AG09309 (cell line): ENCODE results near the gene MSH4.

Source experiments
- DNase-seq: peaks from one replicate; pipeline ENCODE4 v3.0.0-alpha.2; 2010; ENCODE audit warnings: low read depth
- H3K4me3 ChIP-seq: 2 replicates; pipeline ENCODE4 v1.5.1; 2011; ENCODE audit warnings: mild to moderate bottlenecking, low read depth, low read length, moderate library complexity; ENCODE audit not compliant: control insufficient read depth
- CTCF ChIP-seq: IDR thresholded peaks from 2 replicates; pipeline ENCODE4 v1.5.1; 2011; ENCODE audit warnings: mild to moderate bottlenecking, low read depth, low read length, inconsistent platforms; ENCODE audit not compliant: insufficient read depth, control insufficient read depth; ENCODE audit errors: missing control alignments

MSH4 gene

GRCh38 chr1:75838079-75838478 lies 41.4 kb downstream of the MSH4 start:
- DNase-seq = no peak
- no peak for TF ChIP-seq CTCF
- H3K4me3 ChIP-seq = no peak overlapping the region

GRCh38 chr1:75841421-75841820 lies 44.7 kb downstream of the MSH4 start:
- DNase-seq = no peak
- no peak for TF ChIP-seq CTCF
- no peak overlapping the region for H3K4me3 ChIP-seq

- no peak overlapping the region for H3K4me3 ChIP-seq
- no peak for DNase-seq
- TF ChIP-seq CTCF = no peak
Observed at GRCh38 chr1:75845576-75845975, 48.9 kb downstream of the MSH4 start.

GRCh38 chr1:75855010-75855409 lies 58.3 kb downstream of the MSH4 start:
- no peak for TF ChIP-seq CTCF
- peak; percentile 3 for DNase-seq
- H3K4me3 ChIP-seq = no peak overlapping the region

- TF ChIP-seq CTCF = no peak
- no peak overlapping the region for H3K4me3 ChIP-seq
- no peak for DNase-seq
Observed at GRCh38 chr1:75855734-75856133, 59.1 kb downstream of the MSH4 start.

GRCh38 chr1:75861831-75862230 lies 65.1 kb downstream of the MSH4 start:
- no peak overlapping the region for H3K4me3 ChIP-seq
- no peak for TF ChIP-seq CTCF
- DNase-seq = no peak

- no peak for TF ChIP-seq CTCF
- H3K4me3 ChIP-seq = no peak overlapping the region
- DNase-seq = no peak
Observed at GRCh38 chr1:75870951-75871350, 74.3 kb downstream of the MSH4 start.
